ENCODE results near the gene CCDC85A. TPM values are rescaled to one million over a fixed set of nuclear protein-coding genes. Genes with fewer than 3 reads are reported as not detected.

Gene CCDC85A
- total RNA-seq, 1 experiment from 2014 or later: 0.10 TPM

- no peak for TF ChIP-seq SRF (IDR thresholded peaks at IDR 0.05; ENCODE audit: low read depth)
- TF ChIP-seq FOSL1 (IDR thresholded peaks at IDR 0.05; ENCODE audit: low read depth): no peak
- no peak for TF ChIP-seq POLR2A (IDR thresholded peaks at IDR 0.05; ENCODE audit: borderline replicate concordance, extremely low read depth, insufficient read depth, insufficient read length)
- TF ChIP-seq TCF7L2 (IDR thresholded peaks at IDR 0.05; ENCODE audit: borderline replicate concordance, extremely low read depth, insufficient read depth, insufficient read length): no peak
- no peak for TF ChIP-seq SIN3A (IDR thresholded peaks at IDR 0.05; ENCODE audit: low read depth)
These were observed 153.6 kb downstream of the CCDC85A start (continued) for GRCh38 chr2:56337342-56337741.

GRCh38 chr2:56338232-56338631 lies 154.4 kb downstream of the CCDC85A start:
- Histone ChIP-seq H3K27ac (ENCODE audit: low read depth, low read length) (no peak overlapping the region), H3K79me2 (ENCODE audit: insufficient read depth, low read length) (no peaks in the 10 kb centered on the region), H2AFZ (ENCODE audit: low read depth, low read length, poor library complexity, severe bottlenecking) (no peak overlapping the region), H3K4me2 (ENCODE audit: low read length) (no peak overlapping the region), H3K4me3 (replicated peaks in 1 of 2; ENCODE audit: low read depth in 1 of 2, low read length in 2 of 2) (no peak overlapping the region), H3K9me3 (ENCODE audit: control insufficient read depth in 1 of 2, insufficient read depth in 1 of 2, low read depth in 1 of 2, low read length in 2 of 2) (no peaks in the 10 kb centered on the region), H3K36me3 (ENCODE audit: control insufficient read depth in 1 of 2, insufficient read depth in 2 of 2, low read length in 2 of 2) (no peaks in the 10 kb centered on the region), H4K20me1 (ENCODE audit: insufficient read depth) (no peaks in the 10 kb centered on the region), H3K9ac (ENCODE audit: low read length) (no peak overlapping the region), H3K4me1 (ENCODE audit: control insufficient read depth in 1 of 2, insufficient read depth in 2 of 2, low read length in 2 of 2) (no peaks in the 10 kb centered on the region), H3K27me3 (ENCODE audit: insufficient read depth, low read length) (no peaks in the 10 kb centered on the region), H3K9me2 (ENCODE audit: insufficient read depth) (no peaks in the 10 kb centered on the region)
- intact Hi-C loops (cut with micrococcal nuclease): no loop called here
- RAD21 ChIA-PET (ENCODE audit: low non-redundant PET in 1 of 2, low total read pairs in 2 of 2, uncharacterized antibody in 2 of 2, unreplicated experiment in 2 of 2): no interaction called here
- BruUV-seq (replicated peaks): no TSS peak
- no peak for ATAC-seq
- DNase-seq (ENCODE audit: low read depth, low spot score): no peak
- CTCF ChIA-PET: no interaction called here
- POLR2A ChIA-PET: no interaction called here
- TF ChIP-seq POLR2AphosphoS5 (IDR thresholded peaks at IDR 0.05; ENCODE audit: low read depth, low read length): no peak
- TF ChIP-seq ZNF274 (IDR thresholded peaks at IDR 0.05; ENCODE audit: low read depth, low read length): no peak
- no peak for TF ChIP-seq JUND (IDR thresholded peaks at IDR 0.05)
- TF ChIP-seq CBX3 (IDR thresholded peaks at IDR 0.05; ENCODE audit: low read depth): no peak
- no peak for TF ChIP-seq FOSL1 (IDR thresholded peaks at IDR 0.05; ENCODE audit: low read depth)
- no peak for TF ChIP-seq EGR1 (IDR thresholded peaks at IDR 0.05; ENCODE audit: low read depth)
- TF ChIP-seq EZH2phosphoT487 (IDR thresholded peaks at IDR 0.05; ENCODE audit: borderline replicate concordance): no peak
- no peak for TF ChIP-seq POLR2A (IDR thresholded peaks at IDR 0.05; ENCODE audit: borderline replicate concordance, extremely low read depth, insufficient read depth, insufficient read length)
- no peak for TF ChIP-seq ZBTB33 (IDR thresholded peaks at IDR 0.05; ENCODE audit: extremely low read depth, insufficient replicate concordance, low read length)
- TF ChIP-seq ATF3 (IDR thresholded peaks at IDR 0.05): no peak

Measured in HCT116 (cell line).